Hematopoietic multipotent progenitor cell treated with erythropoietin and hydrocortisone succinate and interleukin-3 and kit ligand, for 6 days (in vitro differentiated cells): ENCODE measurements around the gene FAM47E.
"Not testable (repeated sequence)": the region's sequence is repeated elsewhere in the genome, so short reads cannot be mapped to it uniquely, and the experiment has no call there.

Experiments
- DNase-seq: peaks from one replicate; pipeline ENCODE4 v3.0.0-alpha.2; 2015

Gene FAM47E

GRCh38 chr4:76226418-76226817 lies 25.1 kb upstream of the FAM47E start:
- DNase-seq: no peak

GRCh38 chr4:76232681-76233080 lies 18.8 kb upstream of the FAM47E start:
- DNase-seq: no peak

- peak; percentile 74 for DNase-seq
Observed at GRCh38 chr4:76233083-76233482, 18.4 kb upstream of the FAM47E start.

- peak; percentile 98 for DNase-seq
Observed at GRCh38 chr4:76233529-76233928, 18.0 kb upstream of the FAM47E start.

- DNase-seq: no peak
Observed at GRCh38 chr4:76233967-76234678, 17.4 kb upstream of the FAM47E start.

- DNase-seq: no peak
Observed at GRCh38 chr4:76234679-76235044, 16.9 kb upstream of the FAM47E start.

- DNase-seq: no peak
Observed at GRCh38 chr4:76235407-76235806, 16.1 kb upstream of the FAM47E start.

GRCh38 chr4:76235915-76236314 lies 15.6 kb upstream of the FAM47E start:
- no peak for DNase-seq

GRCh38 chr4:76238236-76238635 lies 13.3 kb upstream of the FAM47E start:
- no peak for DNase-seq

- no peak for DNase-seq
Observed at GRCh38 chr4:76238701-76239100, 12.8 kb upstream of the FAM47E start.

- no peak for DNase-seq
Observed at GRCh38 chr4:76240236-76240635, 11.3 kb upstream of the FAM47E start.

- DNase-seq: not testable (repeated sequence)
Observed at GRCh38 chr4:76243877-76244276, 7.6 kb upstream of the FAM47E start.

GRCh38 chr4:76246025-76246424 lies 5.5 kb upstream of the FAM47E start:
- DNase-seq: no peak

- DNase-seq: no peak
Observed at GRCh38 chr4:76246852-76247251, 4.7 kb upstream of the FAM47E start.

GRCh38 chr4:76250962-76251361 lies 559 bp upstream of the FAM47E start:
- DNase-seq: no peak

GRCh38 chr4:76252271-76252653 lies 741 bp downstream of the FAM47E start:
- no peak for DNase-seq

- no peak for DNase-seq
Observed at GRCh38 chr4:76253511-76253910, 2.0 kb downstream of the FAM47E start.

- peak; percentile 67 for DNase-seq
Observed at GRCh38 chr4:76256032-76256431, 4.5 kb downstream of the FAM47E start.

GRCh38 chr4:76256968-76257367 lies 5.4 kb downstream of the FAM47E start:
- no peak for DNase-seq

GRCh38 chr4:76257824-76258223 lies 6.3 kb downstream of the FAM47E start:
- no peak for DNase-seq

- no peak for DNase-seq
Observed at GRCh38 chr4:76260571-76260970, 9.1 kb downstream of the FAM47E start.

- DNase-seq: no peak
Observed at GRCh38 chr4:76265631-76266218, 14.2 kb downstream of the FAM47E start.

GRCh38 chr4:76266627-76267026 lies 15.1 kb downstream of the FAM47E start:
- no peak for DNase-seq

GRCh38 chr4:76267811-76268210 lies 16.3 kb downstream of the FAM47E start:
- DNase-seq: no peak
